CD4-positive, alpha-beta T cell treated with Interleukin-15 for 1 hour (primary cell): ENCODE results near the gene PRPF38A.
"Not testable (repeated sequence)": the region's sequence is repeated elsewhere in the genome, so short reads cannot be mapped to it uniquely, and the experiment has no call there.

Experiments
- DNase-seq: peaks from one replicate; pipeline ENCODE4 v3.0.0-alpha.2; 2020

Gene PRPF38A, protein sequence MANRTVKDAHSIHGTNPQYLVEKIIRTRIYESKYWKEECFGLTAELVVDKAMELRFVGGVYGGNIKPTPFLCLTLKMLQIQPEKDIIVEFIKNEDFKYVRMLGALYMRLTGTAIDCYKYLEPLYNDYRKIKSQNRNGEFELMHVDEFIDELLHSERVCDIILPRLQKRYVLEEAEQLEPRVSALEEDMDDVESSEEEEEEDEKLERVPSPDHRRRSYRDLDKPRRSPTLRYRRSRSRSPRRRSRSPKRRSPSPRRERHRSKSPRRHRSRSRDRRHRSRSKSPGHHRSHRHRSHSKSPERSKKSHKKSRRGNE

GRCh38 chr1:52404116-52404974, at the start of gene PRPF38A, which contains the start of gene ORC1:
PRPF38A (plus strand) TSS chr1:52404602; CDS start chr1:52404750, 148 bp downstream.
ORC1 (minus strand) TSS chr1:52404423; CDS start chr1:52402223, 2,200 bp downstream.
- peak; percentile 97 for DNase-seq

DNA sequence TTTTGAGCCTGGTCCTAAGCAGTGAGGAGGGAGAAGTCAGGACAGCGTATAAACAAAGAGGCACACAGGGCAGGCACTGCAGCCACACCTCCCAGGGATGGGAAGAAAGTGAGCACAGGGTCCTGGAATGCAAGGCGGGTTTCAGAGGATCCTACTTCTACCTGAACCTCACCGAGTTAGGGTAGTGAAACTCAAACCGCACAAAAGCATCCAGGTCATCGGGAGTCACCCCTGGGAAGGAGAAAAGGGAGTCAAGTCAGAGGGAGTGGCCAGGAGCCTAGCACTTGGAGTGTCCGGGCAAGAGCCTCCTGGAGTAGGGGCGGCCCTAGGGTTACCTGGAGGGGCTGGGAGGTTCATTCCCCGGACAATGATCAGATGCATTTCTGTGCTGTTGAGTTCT, 49.0 kb upstream of the PRPF38A start:
- DNase-seq: no peak

DNA sequence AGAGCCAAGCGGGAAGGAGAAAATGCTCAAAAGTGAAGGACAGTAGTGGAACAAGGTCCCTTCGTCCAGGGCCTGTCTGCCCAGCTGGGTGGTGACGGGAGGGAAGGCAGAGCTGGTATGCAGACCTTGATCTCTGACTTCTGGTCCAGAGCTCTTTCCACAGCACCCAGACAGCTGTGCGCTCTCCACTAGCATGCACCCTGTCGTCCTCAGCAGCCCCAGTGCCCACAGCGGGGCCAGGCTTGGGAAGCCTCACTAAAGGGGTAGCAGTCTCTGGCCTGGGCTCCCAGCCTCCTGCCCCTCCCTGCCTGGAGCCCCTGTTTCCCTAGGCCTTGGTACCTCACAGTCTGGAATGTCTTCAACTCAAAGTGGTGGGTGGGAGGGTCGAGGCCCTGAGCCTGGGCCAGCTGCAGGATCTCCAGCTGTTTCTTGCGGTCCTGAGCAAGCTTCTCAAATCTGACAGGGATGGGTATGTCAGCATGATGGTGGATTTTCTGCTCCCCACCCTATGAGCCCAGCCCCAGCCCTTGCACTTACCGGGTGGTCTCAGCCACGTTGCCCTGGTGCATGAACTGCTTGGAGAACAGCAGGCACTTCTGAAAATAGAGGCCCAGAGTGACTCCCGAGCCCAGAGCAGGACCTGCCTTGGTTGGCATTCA, 48.4 kb upstream of the PRPF38A start:
- DNase-seq: no peak

GRCh38 chr1:52356818-52357355, 47.5 kb upstream of the PRPF38A start:
- no peak for DNase-seq

DNA sequence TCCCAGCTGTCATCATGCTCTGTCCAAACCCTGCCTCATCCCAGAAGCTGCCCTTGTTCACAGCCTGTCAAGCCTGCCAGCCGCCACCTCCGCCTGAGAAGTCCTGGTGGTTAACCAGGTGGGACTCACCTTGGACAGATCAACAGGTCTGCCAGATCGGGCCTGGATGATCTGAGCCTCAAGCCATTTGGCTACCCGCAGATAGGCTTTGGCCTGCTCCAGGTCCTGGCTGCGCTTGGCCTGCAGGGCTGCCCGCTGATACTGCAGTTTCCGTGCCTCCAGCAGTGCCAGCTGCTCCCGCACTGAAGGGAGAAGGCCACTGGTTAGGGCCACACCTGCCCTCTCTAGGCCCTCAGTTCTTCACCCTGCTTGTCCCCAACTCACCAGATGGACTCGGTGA, 47.0 kb upstream of the PRPF38A start:
- DNase-seq: no peak

GRCh38 chr1:52358851-52359497, 45.4 kb upstream of the PRPF38A start:
- no peak for DNase-seq

DNA sequence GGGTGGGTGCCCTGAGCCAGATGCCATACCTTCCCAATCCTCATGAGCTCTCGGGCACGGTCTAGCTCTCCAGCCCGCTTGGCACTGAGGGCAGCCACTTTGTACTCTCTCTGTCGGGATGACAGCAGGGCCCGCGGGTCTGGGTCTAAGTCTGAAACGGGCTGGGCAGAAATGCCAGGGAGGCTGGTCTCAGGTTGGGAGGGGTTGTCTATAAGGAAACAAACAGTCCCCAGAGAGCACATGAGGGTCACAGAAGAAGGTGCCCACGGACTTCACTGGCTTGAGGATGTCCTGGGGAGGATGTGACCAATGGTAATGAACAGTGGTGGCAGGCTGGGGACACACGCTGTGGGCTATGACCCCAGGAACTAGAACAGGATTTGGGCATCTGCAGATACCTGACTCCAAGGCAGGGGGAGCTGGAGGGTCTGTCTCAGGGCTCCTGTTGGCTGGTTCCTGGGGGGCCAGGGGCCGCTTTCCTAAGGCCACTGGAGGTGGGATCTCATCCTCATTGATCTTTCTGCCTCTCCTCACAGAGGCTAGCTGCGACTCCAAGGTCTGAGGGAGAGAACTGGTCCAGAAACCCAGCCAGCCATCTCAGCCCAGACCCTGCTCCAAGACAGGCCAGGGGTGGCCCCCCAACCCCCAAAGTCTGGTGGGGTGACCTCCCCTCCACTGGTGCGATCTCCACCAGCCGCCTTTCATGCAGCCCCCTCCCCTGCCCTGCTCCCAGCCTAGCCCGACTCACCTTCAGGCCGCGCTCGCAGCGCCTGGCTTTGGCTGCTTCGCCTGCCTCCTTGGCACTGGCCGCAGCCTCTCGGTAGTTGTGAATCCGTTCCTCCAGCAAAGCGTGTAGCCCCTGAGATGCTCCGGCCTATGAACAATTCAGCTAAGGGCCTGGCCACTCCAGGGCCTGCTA, 44.5 kb upstream of the PRPF38A start:
- DNase-seq: no peak

DNA sequence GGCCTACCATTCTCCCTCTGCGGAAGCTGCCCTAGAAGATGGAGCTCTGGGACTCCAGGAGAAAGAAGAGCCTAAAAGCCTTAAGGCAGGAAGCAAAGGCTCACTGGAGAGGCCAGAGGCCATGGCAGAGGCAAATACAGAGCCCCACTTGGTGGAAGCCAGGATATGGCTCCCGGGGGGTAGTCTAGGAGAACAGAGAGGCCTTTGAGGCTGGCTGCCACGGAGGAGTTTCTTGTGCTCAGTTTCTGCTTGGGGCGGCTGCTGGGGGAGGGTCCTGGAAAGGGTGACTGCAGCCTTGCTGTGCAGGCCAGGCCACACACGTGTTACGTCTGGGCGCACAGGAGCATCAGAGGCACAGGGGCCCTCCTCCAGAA, 43.8 kb upstream of the PRPF38A start:
- no peak for DNase-seq

GRCh38 chr1:52364235-52364839, 40.1 kb upstream of the PRPF38A start:
- no peak for DNase-seq

DNA sequence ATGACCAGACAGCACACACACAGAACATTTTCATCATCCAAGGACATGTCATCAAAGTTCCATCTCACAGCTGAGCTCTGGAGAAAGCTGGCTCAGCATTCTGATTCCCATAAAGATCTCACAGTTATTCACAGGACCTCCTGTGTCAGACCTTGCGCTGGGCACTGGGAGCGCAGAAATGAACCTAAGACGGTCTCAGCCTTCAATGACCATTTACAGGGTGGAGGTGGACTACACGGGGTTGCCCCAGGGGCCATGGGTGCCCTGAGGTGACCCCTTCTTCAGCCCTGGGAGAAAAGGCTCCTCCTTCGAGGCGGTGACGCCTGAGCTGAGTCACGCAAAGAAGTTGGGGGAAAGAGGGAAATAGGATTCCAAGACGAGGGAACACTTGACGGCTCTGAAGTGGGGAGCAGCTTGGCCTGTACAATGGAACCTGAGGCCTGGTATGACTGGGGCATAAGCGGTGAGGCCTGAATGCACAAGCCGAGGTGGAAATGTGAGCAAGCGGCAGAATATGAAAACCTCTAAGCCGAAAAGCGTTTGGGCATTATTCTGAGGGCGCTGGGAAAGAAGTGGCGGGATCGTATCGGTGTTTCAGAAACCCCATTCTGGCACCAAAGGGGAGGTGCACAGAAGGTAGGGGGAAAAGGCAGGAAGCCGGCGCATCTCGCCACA, 39.2 kb upstream of the PRPF38A start:
- DNase-seq: peak; percentile 33

GRCh38 chr1:52365746-52366516, 38.5 kb upstream of the PRPF38A start, which contains the start of gene CC2D1B:
CC2D1B (minus strand) TSS chr1:52366205; CDS start chr1:52364620, 1,585 bp downstream.
- peak; percentile 100 for DNase-seq

GRCh38 chr1:52366517-52366827, 37.9 kb upstream of the PRPF38A start:
- no peak for DNase-seq

GRCh38 chr1:52367272-52367671, 37.1 kb upstream of the PRPF38A start:
- DNase-seq: no peak

DNA sequence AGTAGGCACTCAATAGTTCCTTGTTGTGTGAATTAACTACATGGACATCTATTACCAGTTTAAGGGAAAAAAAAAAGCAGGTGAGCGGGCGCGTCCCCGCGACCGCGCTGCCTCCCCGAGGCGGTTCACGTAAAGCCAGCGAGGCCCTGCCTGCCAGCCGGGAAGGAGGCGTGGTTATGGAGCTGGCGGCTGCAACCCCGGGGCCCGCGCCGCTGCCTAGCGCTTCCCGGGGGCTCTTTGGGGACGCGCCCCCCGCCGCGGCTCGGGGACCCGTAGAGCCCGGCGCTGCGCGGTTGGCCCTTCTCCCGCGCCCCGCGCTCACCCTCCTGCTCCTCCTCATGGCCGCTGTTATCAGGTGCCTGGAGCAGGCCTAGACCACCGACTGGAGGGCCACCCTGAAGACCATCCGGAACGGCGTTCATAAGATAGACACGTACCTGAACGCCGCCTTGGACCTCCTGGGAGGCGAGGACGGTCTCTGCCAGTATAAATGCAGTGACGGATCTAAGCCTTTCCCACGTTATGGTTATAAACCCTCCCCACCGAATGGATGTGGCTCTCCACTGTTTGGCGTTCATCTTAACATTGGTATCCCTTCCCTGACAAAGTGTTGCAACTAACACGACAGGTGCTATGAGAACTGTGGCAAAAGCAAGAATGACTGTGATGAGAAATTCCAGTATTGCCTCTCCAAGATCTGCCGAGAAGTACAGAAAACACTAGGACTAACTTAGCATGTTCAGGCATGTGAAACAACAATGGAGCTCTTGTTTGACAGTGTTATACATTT, 35.8 kb upstream of the PRPF38A start:
- peak; percentile 57 for DNase-seq

GRCh38 chr1:52369851-52370250, 34.6 kb upstream of the PRPF38A start:
- not testable (repeated sequence) for DNase-seq

GRCh38 chr1:52385376-52385775, 19.0 kb upstream of the PRPF38A start:
- DNase-seq: no peak

- DNase-seq: no peak
Measured at GRCh38 chr1:52386458-52386857, 17.9 kb upstream of the PRPF38A start.

DNA sequence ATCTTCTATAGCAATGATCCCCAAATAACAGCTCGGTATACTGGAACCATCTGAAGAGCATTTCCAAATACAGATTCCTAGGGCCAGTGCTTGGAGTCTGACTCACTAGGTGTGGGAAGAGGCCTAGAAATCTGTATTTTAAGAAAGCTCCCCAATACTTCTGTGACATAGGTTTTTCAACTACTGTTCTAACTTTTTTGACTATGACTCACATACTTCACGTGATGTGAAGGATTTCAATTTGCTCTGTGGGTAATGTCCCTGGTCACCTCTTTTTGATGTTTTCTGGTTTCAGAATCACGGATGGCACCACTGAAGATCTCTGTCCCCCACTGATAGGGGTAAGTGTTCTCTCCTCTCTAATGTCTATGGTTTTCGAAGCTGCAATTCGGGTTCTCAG, 11.2 kb upstream of the PRPF38A start:
- DNase-seq: no peak

- no peak for DNase-seq
Measured at GRCh38 chr1:52399629-52400028, 4.8 kb upstream of the PRPF38A start.
